ENCODE measurements around the gene MAP2. TPM values are rescaled to one million over a fixed set of nuclear protein-coding genes. Genes with fewer than 3 reads are reported as not detected.

Gene MAP2
- total RNA-seq, 1 donor = 2.2 TPM

DNA sequence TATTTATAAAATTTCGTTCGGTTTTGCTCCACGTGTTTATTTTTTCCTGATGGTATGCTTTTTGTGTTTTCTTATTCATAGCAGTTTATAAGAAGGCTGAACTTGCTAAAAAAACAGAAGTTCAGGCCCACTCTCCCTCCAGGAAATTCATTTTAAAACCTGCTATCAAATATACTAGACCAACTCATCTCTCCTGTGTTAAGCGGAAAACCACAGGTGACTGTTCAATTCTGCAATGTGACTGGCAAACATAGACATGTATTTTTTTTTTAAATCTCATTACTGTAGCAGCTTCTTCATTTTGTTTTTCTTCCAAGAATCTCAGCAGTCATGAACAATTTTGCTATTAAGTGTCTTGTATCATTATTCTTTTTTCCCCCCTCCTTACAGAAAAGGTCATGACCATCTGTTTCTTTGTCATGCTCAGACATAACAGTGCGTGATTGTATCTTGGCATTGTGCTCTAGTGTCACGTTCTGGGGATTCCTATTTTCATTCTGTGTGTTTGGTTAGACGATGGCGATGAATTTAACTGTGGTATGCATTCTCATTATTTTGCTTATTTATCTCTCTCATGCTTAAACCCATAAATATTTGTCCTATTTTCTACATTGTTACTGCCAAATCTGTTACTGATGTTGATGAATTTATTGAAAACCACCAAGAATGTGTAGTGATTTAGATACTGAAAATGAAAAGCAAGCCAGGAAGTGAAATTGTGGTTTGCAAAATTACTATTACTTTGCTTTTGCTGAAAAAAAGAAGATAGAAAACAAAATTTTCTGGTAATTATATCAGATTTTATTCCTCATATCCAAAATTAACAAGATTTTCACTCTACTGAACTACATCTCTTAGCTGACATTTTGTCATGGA is 273.2 kb downstream of the MAP2 start:
- Histone ChIP-seq H3K4me2 (ENCODE audit: insufficient read depth, low read length) (no peak overlapping the region), H3K79me2 (ENCODE audit: insufficient read depth, low read length) (no peaks in the 10 kb centered on the region), H4K20me1 (ENCODE audit: insufficient read depth, low read length) (no peaks in the 10 kb centered on the region), H2AFZ (ENCODE audit: low read length) (no peak overlapping the region), H3K36me3 (ENCODE audit: insufficient read depth, low read length) (no peaks in the 10 kb centered on the region), H3K4me1 (ENCODE audit: insufficient read depth, low read length) (no peaks in the 10 kb centered on the region), H3K27ac (ENCODE audit: low read depth, low read length) (no peak overlapping the region), H3K9me3 (ENCODE audit: low read depth, low read length) (no peaks in the 10 kb centered on the region), H3K4me3 (ENCODE audit: insufficient read depth, low read length) (no peak overlapping the region), H3K27me3 (ENCODE audit: insufficient read depth, low read length) (no peaks in the 10 kb centered on the region)
- TF ChIP-seq, protein P1, sequence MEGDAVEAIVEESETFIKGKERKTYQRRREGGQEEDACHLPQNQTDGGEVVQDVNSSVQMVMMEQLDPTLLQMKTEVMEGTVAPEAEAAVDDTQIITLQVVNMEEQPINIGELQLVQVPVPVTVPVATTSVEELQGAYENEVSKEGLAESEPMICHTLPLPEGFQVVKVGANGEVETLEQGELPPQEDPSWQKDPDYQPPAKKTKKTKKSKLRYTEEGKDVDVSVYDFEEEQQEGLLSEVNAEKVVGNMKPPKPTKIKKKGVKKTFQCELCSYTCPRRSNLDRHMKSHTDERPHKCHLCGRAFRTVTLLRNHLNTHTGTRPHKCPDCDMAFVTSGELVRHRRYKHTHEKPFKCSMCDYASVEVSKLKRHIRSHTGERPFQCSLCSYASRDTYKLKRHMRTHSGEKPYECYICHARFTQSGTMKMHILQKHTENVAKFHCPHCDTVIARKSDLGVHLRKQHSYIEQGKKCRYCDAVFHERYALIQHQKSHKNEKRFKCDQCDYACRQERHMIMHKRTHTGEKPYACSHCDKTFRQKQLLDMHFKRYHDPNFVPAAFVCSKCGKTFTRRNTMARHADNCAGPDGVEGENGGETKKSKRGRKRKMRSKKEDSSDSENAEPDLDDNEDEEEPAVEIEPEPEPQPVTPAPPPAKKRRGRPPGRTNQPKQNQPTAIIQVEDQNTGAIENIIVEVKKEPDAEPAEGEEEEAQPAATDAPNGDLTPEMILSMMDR (IDR thresholded peaks at IDR 0.05; ENCODE audit: extremely low read depth, low read depth, low read length) = no peak
- DNase-seq (ENCODE audit: insufficient read length, low spot score, missing footprints) = no peak

DNA sequence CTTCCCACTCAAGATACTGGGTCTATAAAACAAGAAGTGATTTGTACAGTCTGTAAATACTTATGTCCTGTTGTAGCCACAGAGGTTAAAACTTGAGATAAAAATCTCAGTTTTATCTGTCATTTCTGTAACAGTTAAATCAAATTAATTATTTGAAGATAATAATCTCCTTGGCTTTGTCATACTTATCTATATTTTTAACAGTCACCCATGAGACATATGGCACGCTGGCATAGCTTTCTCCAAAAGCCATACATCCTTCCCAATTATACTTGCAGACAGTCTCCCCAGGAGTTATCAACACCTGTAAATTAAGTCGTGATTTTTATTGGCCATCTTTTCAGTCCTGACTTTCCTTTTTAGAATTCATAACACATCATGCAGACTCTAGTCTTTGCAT is 278.9 kb downstream of the MAP2 start:
- H3K27me3 ChIP-seq (ENCODE audit: insufficient read depth, low read length) = no peaks in the 10 kb centered on the region
- no peaks in the 10 kb centered on the region for H4K20me1 ChIP-seq (ENCODE audit: insufficient read depth, low read length)
- H3K36me3 ChIP-seq (ENCODE audit: insufficient read depth, low read length) = no peaks in the 10 kb centered on the region
- no peak for DNase-seq (ENCODE audit: insufficient read length, low spot score, missing footprints)
- no peaks in the 10 kb centered on the region for H3K4me1 ChIP-seq (ENCODE audit: insufficient read depth, low read length)
- H3K79me2 ChIP-seq (ENCODE audit: insufficient read depth, low read length) = no peaks in the 10 kb centered on the region
- H3K4me3 ChIP-seq (ENCODE audit: insufficient read depth, low read length) = no peak overlapping the region
- H2AFZ ChIP-seq (ENCODE audit: low read length) = no peak overlapping the region
- H3K27ac ChIP-seq (ENCODE audit: low read depth, low read length) = no peak overlapping the region
- TF ChIP-seq, protein P1 (IDR thresholded peaks at IDR 0.05; ENCODE audit: extremely low read depth, low read depth, low read length) = no peak
- no peaks in the 10 kb centered on the region for H3K9me3 ChIP-seq (ENCODE audit: low read depth, low read length)
- no peak overlapping the region for H3K4me2 ChIP-seq (ENCODE audit: insufficient read depth, low read length)

DNA sequence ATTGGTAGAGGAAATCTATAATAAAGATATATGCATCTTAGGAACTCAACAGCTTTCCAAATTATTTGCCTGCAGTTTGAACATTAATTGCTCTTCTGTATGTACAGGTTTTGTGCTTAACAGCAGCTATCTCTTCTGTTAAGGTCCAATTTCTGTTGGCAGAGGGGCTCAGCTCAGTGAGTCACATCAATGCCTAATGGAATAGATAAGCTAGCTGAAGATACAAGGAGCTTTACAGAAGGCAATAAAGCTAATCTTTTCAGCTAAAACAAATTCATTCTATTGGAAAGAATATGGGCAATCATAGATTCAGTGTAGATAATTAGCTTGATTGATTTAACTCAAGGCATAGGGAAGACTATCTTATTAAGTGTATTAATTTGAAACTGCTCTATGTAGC is 289.4 kb downstream of the MAP2 start:
- Histone ChIP-seq H2AFZ (ENCODE audit: low read length) (no peak overlapping the region), H3K79me2 (ENCODE audit: insufficient read depth, low read length) (no peaks in the 10 kb centered on the region), H3K4me3 (ENCODE audit: insufficient read depth, low read length) (no peak overlapping the region), H3K27me3 (ENCODE audit: insufficient read depth, low read length) (no peaks in the 10 kb centered on the region), H3K36me3 (ENCODE audit: insufficient read depth, low read length) (no peaks in the 10 kb centered on the region), H3K27ac (ENCODE audit: low read depth, low read length) (no peak overlapping the region), H3K4me1 (ENCODE audit: insufficient read depth, low read length) (no peaks in the 10 kb centered on the region), H3K9me3 (ENCODE audit: low read depth, low read length) (no peaks in the 10 kb centered on the region), H4K20me1 (ENCODE audit: insufficient read depth, low read length) (no peaks in the 10 kb centered on the region), H3K4me2 (ENCODE audit: insufficient read depth, low read length) (no peak overlapping the region)
- DNase-seq (ENCODE audit: insufficient read length, low spot score, missing footprints) = no peak
- TF ChIP-seq, protein P1 (IDR thresholded peaks at IDR 0.05; ENCODE audit: extremely low read depth, low read depth, low read length) = no peak

DNA sequence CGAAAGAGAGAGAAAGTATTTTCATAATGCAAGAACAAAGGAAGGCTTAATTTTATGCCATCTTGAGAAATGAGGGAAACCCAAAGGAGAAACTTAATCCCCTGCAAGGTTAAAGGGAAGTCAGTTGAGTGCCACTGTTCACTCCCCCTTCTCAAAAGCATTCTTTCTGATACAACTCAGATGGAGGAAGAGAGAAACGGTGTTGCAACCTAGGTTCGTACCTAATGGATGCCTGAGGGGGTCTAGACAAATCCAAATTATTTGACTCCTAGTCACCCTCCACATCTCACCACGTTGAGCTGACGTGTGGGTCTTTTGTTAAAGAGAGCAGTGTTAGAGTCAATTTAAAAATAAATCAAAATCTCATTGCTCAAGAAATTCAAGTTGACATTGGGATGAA is 295.2 kb downstream of the MAP2 start:
- H3K4me1 ChIP-seq (ENCODE audit: insufficient read depth, low read length) = no peaks in the 10 kb centered on the region

More for the DNA sequence above, 295.2 kb downstream of the MAP2 start:
- H3K36me3 ChIP-seq (ENCODE audit: insufficient read depth, low read length) = no peaks in the 10 kb centered on the region
- no peak overlapping the region for H3K4me2 ChIP-seq (ENCODE audit: insufficient read depth, low read length)
- DNase-seq (ENCODE audit: insufficient read length, low spot score, missing footprints) = no peak
- no peaks in the 10 kb centered on the region for H3K79me2 ChIP-seq (ENCODE audit: insufficient read depth, low read length)
- no peaks in the 10 kb centered on the region for H3K9me3 ChIP-seq (ENCODE audit: low read depth, low read length)
- TF ChIP-seq, protein P1 (IDR thresholded peaks at IDR 0.05; ENCODE audit: extremely low read depth, low read depth, low read length) = no peak
- no peaks in the 10 kb centered on the region for H4K20me1 ChIP-seq (ENCODE audit: insufficient read depth, low read length)
- H3K27ac ChIP-seq (ENCODE audit: low read depth, low read length) = no peak overlapping the region
- no peak overlapping the region for H3K4me3 ChIP-seq (ENCODE audit: insufficient read depth, low read length)
- H3K27me3 ChIP-seq (ENCODE audit: insufficient read depth, low read length) = no peaks in the 10 kb centered on the region
- H2AFZ ChIP-seq (ENCODE audit: low read length) = no peak overlapping the region
